ENCODE results near the gene PDLIM5. TPM values are rescaled to one million over a fixed set of nuclear protein-coding genes. Genes with fewer than 3 reads are reported as not detected.

The PDLIM5 gene
- total RNA-seq, 6 experiments from 2014 or later: 152 to 240 (median 171) TPM

GRCh38 chr4:94528792-94529451 lies 77.2 kb downstream of the PDLIM5 start:
- TF ChIP-seq CTCF (IDR thresholded peaks at IDR 0.05): no peak
- Mint-ChIP-seq H3K4me3 (no peak overlapping the region), H3K27me3 (ENCODE audit: insufficient read depth) (no peaks in the 10 kb centered on the region), H3K36me3 (ENCODE audit: low read depth) (peaks cover 29% of the 10 kb centered on the region), H3K27ac (no peak overlapping the region; the same call in 1 of the 2 replicates), H3K4me1 (ENCODE audit: low read depth) (peaks cover 82% of the 10 kb centered on the region), H3K9me3 (no peaks in the 10 kb centered on the region)
- DNase-seq: no peak

GRCh38 chr4:94530073-94530472 lies 78.3 kb downstream of the PDLIM5 start:
- H3K4me3 Mint-ChIP-seq: no peak overlapping the region
- no peaks in the 10 kb centered on the region for H3K27me3 Mint-ChIP-seq (ENCODE audit: insufficient read depth)
- no peak for TF ChIP-seq CTCF (IDR thresholded peaks at IDR 0.05)
- DNase-seq: no peak
- H3K27ac Mint-ChIP-seq: peak overlapping the region; percentile 36; the same call in 1 of the 2 replicates
- peaks cover 25% of the 10 kb centered on the region for H3K36me3 Mint-ChIP-seq (ENCODE audit: low read depth)
- peaks cover 86% of the 10 kb centered on the region for H3K4me1 Mint-ChIP-seq (ENCODE audit: low read depth)
- H3K9me3 Mint-ChIP-seq: no peaks in the 10 kb centered on the region

GRCh38 chr4:94531991-94532789 lies 80.4 kb downstream of the PDLIM5 start:
- peak overlapping the region; percentile 62 for H3K4me3 Mint-ChIP-seq
- peak overlapping the region; percentile 64 for H3K27ac Mint-ChIP-seq
- peaks cover 27% of the 10 kb centered on the region for H3K36me3 Mint-ChIP-seq (ENCODE audit: low read depth)
- DNase-seq: peak; percentile 81
- no peak for TF ChIP-seq CTCF (IDR thresholded peaks at IDR 0.05)
- H3K9me3 Mint-ChIP-seq: no peaks in the 10 kb centered on the region
- no peaks in the 10 kb centered on the region for H3K27me3 Mint-ChIP-seq (ENCODE audit: insufficient read depth)
- peaks cover 91% of the 10 kb centered on the region for H3K4me1 Mint-ChIP-seq (ENCODE audit: low read depth)

GRCh38 chr4:94533405-94534223 lies 81.9 kb downstream of the PDLIM5 start:
- H3K27ac Mint-ChIP-seq: peak overlapping the region; percentile 55
- no peak for DNase-seq
- H3K4me1 Mint-ChIP-seq (ENCODE audit: low read depth): peaks cover 89% of the 10 kb centered on the region
- H3K36me3 Mint-ChIP-seq (ENCODE audit: low read depth): peaks cover 15% of the 10 kb centered on the region
- H3K27me3 Mint-ChIP-seq (ENCODE audit: insufficient read depth): no peaks in the 10 kb centered on the region
- no peaks in the 10 kb centered on the region for H3K9me3 Mint-ChIP-seq
- TF ChIP-seq CTCF (IDR thresholded peaks at IDR 0.05): no peak
- peak overlapping the region; percentile 25; the same call in 1 of the 2 replicates for H3K4me3 Mint-ChIP-seq

Data from HFFc6 (cell line).